A549 (cell line): ENCODE results near the gene DTD1. TPM values are rescaled to one million over a fixed set of nuclear protein-coding genes. Genes with fewer than 3 reads are reported as not detected.

Experiments used
- ATAC-seq, 2 experiments: fragments of 200-7000 bp in 1 of 2; fragments of >200 bp in 1 of 2; cut with Nextera tagmentation in 1 of 2; cut with Tn5 transposase in 1 of 2; 3 replicates each; pipeline versions ENCODE4 v1.8.0 to v1.9.1; 2018 to 2020; ENCODE audit warnings: mild to moderate bottlenecking in 1 of 2, moderate library complexity in 1 of 2
- CTCF ChIA-PET: fragments of 300-600 bp; sonication (Branson Sonifier 250); formaldehyde crosslinking; extraction: SDS; loops from one replicate; lab custom pipeline; 2021; ENCODE audit warnings: antibody characterized with exemption, inconsistent platforms; lab: Yijun Ruan, JAX
- POLR2A ChIA-PET: fragments of 350-600 bp; formaldehyde crosslinking; extraction: SDS; loops from one replicate; lab custom pipeline; 2021; ENCODE audit warnings: antibody characterized with exemption, inconsistent platforms; lab: Yijun Ruan, JAX
- DNase-seq, 2 experiments: peaks; one replicate each; pipeline versions ENCODE4 v3.0.0 to v3.0.0-alpha.2; 2011 to 2016; ENCODE audit warnings: low read depth in 1 of 2, low spot score in 1 of 2
- FAIRE-seq: peaks from 2 replicates; lab custom pipeline; 2011; peaks lifted over from hg19 to GRCh38; lab: Jason Lieb, UNC
- H3K27ac ChIP-seq, 2 experiments: fragments of >200 bp; sonication (Bioruptor Twin); formaldehyde crosslinking; 3 replicates each; pipeline ENCODE4 v1.5.1; 2016 to 2017
- H3K4me1 ChIP-seq: fragments of >200 bp; sonication (Bioruptor Twin); formaldehyde crosslinking; 3 replicates; pipeline ENCODE4 v1.6.1; 2016
- H3K4me2 ChIP-seq: fragments of >200 bp; sonication (Bioruptor Twin); formaldehyde crosslinking; 3 replicates; pipeline ENCODE4 v1.6.1; 2016
- H3K4me3 ChIP-seq: fragments of >200 bp; sonication (Bioruptor Twin); formaldehyde crosslinking; 3 replicates; pipeline ENCODE4 v1.5.1; 2016
- H3K9me3 ChIP-seq: fragments of >200 bp; sonication (Bioruptor Twin); formaldehyde crosslinking; 3 replicates; pipeline ENCODE4 v1.6.1; 2016
- BHLHE40 ChIP-seq: IDR thresholded peaks from 2 replicates; pipeline ENCODE4 v1.6.1; 2012; ENCODE audit warnings: low read depth, low read length, inconsistent platforms
- CBX2 ChIP-seq: fragments of 200-600 bp; sonication (generic); IDR thresholded peaks from 2 replicates; pipeline ENCODE4 v1.6.1; 2016; ENCODE audit warnings: low read depth, mild to moderate bottlenecking, borderline replicate concordance
- CHD2 ChIP-seq: fragments of 150-350 bp; IDR thresholded peaks from 2 replicates; pipeline ENCODE4 v1.6.1; 2014; ENCODE audit warnings: low read length; ENCODE audit not compliant: partially characterized antibody
- EHF ChIP-seq: fragments of 250-450 bp; sonication (Bioruptor Pico); IDR thresholded peaks from 2 replicates; pipeline ENCODE4 v1.5.0; 2020; ENCODE audit warnings: mild to moderate bottlenecking
- EHMT2 ChIP-seq: fragments of 200-600 bp; sonication (generic); IDR thresholded peaks from 2 replicates; pipeline ENCODE4 v1.6.1; 2016; ENCODE audit warnings: antibody characterized with exemption, low read depth, mild to moderate bottlenecking, moderate library complexity
- FOSL2 ChIP-seq, 2 experiments: fragments of 450-650 bp in 1 of 2; fragments of >200 bp in 1 of 2; sonication (Bioruptor Twin) in 1 of 2; formaldehyde crosslinking; IDR thresholded peaks; 2 replicates each; pipeline versions ENCODE4 v1.5.0 to v1.6.1; 2016 to 2020; ENCODE audit warnings: mild to moderate bottlenecking in 1 of 2, moderate library complexity in 1 of 2
- HOXB5 ChIP-seq: fragments of 250-450 bp; sonication (Bioruptor Pico); IDR thresholded peaks from 2 replicates; pipeline ENCODE4 v1.5.0; 2020; ENCODE audit warnings: mild to moderate bottlenecking, moderate library complexity
- JUNB ChIP-seq: fragments of >200 bp; sonication (Bioruptor Twin); formaldehyde crosslinking; IDR thresholded peaks from 2 replicates; pipeline ENCODE4 v1.6.1; 2016
- KDM5A ChIP-seq: fragments of 200-600 bp; sonication (generic); IDR thresholded peaks from 2 replicates; pipeline ENCODE4 v1.6.1; 2016; ENCODE audit warnings: antibody characterized with exemption, mild to moderate bottlenecking
- MAFK ChIP-seq: fragments of 450-650 bp; IDR thresholded peaks from 2 replicates; pipeline ENCODE4 v1.6.1; 2014; ENCODE audit not compliant: partially characterized antibody
- NFE2L2 ChIP-seq: fragments of 150-350 bp; conservative IDR thresholded peaks from 2 replicates; pipeline ENCODE4 v1.6.1; 2014; ENCODE audit warnings: low read length
- PHF8 ChIP-seq: fragments of 200-600 bp; sonication (generic); IDR thresholded peaks from 2 replicates; pipeline ENCODE4 v1.6.1; 2016; ENCODE audit warnings: low read depth, mild to moderate bottlenecking, antibody characterized with exemption, moderate library complexity, borderline replicate concordance
- POLR2AphosphoS2 ChIP-seq: conservative IDR thresholded peaks from 2 replicates; pipeline ENCODE4 v1.6.1; 2012; ENCODE audit warnings: low read length, improper control_type of control experiment, inconsistent platforms
- RFX5 ChIP-seq: fragments of 450-650 bp; IDR thresholded peaks from 2 replicates; pipeline ENCODE4 v1.7.1; 2014; ENCODE audit warnings: antibody characterized with exemption, mild to moderate bottlenecking, moderate library complexity
- ZC3H11A ChIP-seq: fragments of 450-650 bp; IDR thresholded peaks from 2 replicates; pipeline ENCODE4 v1.6.1; 2014; ENCODE audit warnings: antibody characterized with exemption, mild to moderate bottlenecking
- ZSCAN20 ChIP-seq: fragments of 250-450 bp; sonication (Bioruptor Pico); IDR thresholded peaks from 2 replicates; pipeline ENCODE4 v1.8.0; 2022; ENCODE audit warnings: mild to moderate bottlenecking, moderate library complexity
- WGBS: methylation state at CpG from one replicate; pipeline ENCODE4 v1.1.6; 2017; ENCODE audit errors: missing lambda C conversion rate; 5-methylcytosine and 5-hydroxymethylcytosine counted together
- polyA plus RNA-seq, 4 experiments: library from polyadenylated mRNA; depleted of rRNA in 3 of 4; stranded (reverse); fragments of >200 nt; fragmentation: RNase III in 1 of 4; extraction: RNeasy Plus Mini Kit Qiagen cat#74134 plus additional on column Dnase treatment in 1 of 4; gene quantifications; 2 replicates in 3 of 4; 3 replicates in 1 of 4; pipeline ENCODE4 v1.2.3, GENCODE V29; 2011 to 2017
- TF ChIP-seq, protein P1 (sequence below): fragments of 250-450 bp; sonication (Bioruptor Pico); IDR thresholded peaks from 2 replicates; pipeline ENCODE4 v1.5.0; 2020; ENCODE audit warnings: low read depth, mild to moderate bottlenecking, moderate library complexity
- TF ChIP-seq, protein P2 (sequence below): fragments of 250-450 bp; sonication (Bioruptor Pico); IDR thresholded peaks from 2 replicates; pipeline ENCODE4 v1.5.0; 2021; ENCODE audit warnings: mild to moderate bottlenecking, moderate library complexity, borderline replicate concordance
- TF ChIP-seq, protein P3 (sequence below): fragments of >200 bp; sonication (Bioruptor Twin); formaldehyde crosslinking; IDR thresholded peaks from 3 replicates; pipeline ENCODE4 v1.5.1; 2016
- TF ChIP-seq, protein P4 (sequence below): fragments of >200 bp; sonication (Bioruptor Twin); formaldehyde crosslinking; IDR thresholded peaks from 2 replicates; pipeline ENCODE4 v1.6.1; 2016
- TF ChIP-seq, protein P5 (sequence below): fragments of >200 bp; sonication (Bioruptor Twin); formaldehyde crosslinking; IDR thresholded peaks from 3 replicates; pipeline ENCODE4 v1.6.1; 2016
- TF ChIP-seq, protein P6 (sequence below): fragments of 450-650 bp; IDR thresholded peaks from 2 replicates; pipeline ENCODE4 v1.6.1; 2014; ENCODE audit warnings: antibody characterized with exemption

The DTD1 gene
- polyA plus RNA-seq, 2 of the 4 experiments (the other 2 are of a cell fraction) = 72.8 to 99.3 TPM

DNA sequence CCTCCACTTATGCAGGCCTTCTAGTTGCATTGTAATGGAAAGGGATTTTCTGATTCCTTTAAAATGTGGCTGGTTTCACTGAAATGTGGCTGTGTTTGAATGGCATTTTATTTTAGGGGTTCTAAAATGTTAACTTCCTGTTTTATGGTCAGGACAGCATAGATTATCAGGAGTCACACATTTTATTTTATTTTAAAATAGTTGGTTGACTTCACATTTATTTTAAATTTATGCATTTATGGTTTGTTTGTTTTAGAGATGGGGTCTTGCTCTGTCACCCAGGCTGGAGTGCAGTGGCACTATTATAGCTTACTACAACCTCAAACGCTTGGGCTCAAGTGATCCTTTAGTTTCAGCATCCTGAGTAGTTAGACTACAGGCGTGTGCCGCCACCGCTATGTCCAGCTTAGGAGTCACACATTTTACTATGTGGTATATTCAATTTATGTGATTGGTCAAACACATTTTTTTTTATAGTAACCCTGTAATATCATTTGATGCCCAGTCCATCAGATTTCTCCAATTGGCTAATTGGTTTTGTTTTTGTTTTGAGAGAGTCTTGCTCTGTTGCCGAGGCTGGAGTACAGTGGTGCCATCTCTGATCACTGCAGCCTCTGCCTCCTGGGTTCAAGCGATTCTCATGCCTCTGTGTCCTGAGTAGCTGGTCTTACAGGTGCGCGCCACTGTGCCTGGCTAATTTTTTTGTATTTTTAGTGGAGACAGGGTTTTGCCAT, 2.3 kb downstream of the DTD1 start:
- no peak for DNase-seq
- CTCF ChIA-PET = interaction anchor here (0.7 to 1.5 kb wide), 5 partner anchors 10 to 1628 kb away, joined by 3 read pairs; no protein-coding TSS in a partner anchor
- Histone ChIP-seq H3K9me3 (no peaks in the 10 kb centered on the region), H3K4me3 (no peak overlapping the region), H3K4me1 (peaks cover 22% of the 10 kb centered on the region), H3K27ac (no peak overlapping the region), H3K4me2 (no peak overlapping the region)
- POLR2A ChIA-PET = no interaction called here
- FAIRE-seq = no peak
- WGBS = 83% methylated on average over 8 of the region's 8 CpGs
- TF ChIP-seq EHMT2 (no peak), KDM5A (no peak), ZC3H11A (no peak), HOXB5 (CRISPR knock-in tag) (no peak)
- TF ChIP-seq, protein P1, sequence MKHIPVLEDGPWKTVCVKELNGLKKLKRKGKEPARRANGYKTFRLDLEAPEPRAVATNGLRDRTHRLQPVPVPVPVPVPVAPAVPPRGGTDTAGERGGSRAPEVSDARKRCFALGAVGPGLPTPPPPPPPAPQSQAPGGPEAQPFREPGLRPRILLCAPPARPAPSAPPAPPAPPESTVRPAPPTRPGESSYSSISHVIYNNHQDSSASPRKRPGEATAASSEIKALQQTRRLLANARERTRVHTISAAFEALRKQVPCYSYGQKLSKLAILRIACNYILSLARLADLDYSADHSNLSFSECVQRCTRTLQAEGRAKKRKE (CRISPR knock-in tag) = no peak
- TF ChIP-seq, protein P2, sequence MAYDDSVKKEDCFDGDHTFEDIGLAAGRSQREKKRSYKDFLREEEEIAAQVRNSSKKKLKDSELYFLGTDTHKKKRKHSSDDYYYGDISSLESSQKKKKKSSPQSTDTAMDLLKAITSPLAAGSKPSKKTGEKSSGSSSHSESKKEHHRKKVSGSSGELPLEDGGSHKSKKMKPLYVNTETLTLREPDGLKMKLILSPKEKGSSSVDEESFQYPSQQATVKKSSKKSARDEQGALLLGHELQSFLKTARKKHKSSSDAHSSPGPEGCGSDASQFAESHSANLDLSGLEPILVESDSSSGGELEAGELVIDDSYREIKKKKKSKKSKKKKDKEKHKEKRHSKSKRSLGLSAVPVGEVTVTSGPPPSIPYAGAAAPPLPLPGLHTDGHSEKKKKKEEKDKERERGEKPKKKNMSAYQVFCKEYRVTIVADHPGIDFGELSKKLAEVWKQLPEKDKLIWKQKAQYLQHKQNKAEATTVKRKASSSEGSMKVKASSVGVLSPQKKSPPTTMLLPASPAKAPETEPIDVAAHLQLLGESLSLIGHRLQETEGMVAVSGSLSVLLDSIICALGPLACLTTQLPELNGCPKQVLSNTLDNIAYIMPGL (CRISPR knock-in tag) = no peak
- no peak for ATAC-seq

DNA sequence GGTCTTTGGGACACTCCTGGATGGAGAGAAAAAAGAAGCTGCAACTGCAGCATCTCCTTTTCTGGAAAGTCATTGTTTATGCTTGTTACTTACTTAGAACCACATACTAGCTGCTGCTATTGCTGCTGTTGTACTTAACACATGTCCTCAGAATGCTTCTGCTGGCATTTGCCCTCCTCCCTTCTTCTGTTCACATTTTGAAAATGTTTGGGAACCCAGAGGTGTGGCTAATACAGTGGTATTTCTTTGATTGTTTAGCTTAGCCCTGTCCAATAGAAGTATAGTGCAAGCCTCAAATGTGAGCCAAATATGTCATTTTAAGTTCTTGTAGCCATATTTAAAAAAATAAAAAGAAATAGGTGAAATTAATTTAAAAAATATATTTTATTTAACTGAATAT, 8.4 kb downstream of the DTD1 start:
- ATAC-seq = no peak
- TF ChIP-seq PHF8 (no peak), ZSCAN20 (no peak), CHD2 (no peak), FOSL2 (IDR thresholded peaks at IDR 0.05) (no peak), FOSL2 (CRISPR knock-in tag; IDR thresholded peaks at IDR 0.05) (no peak), NFE2L2 (no peak), CBX2 (no peak), JUNB (no peak), EHF (no peak), BHLHE40 (no peak), POLR2AphosphoS2 (no peak), RFX5 (no peak), ZC3H11A (no peak), MAFK (no peak)
- TF ChIP-seq, protein P3, sequence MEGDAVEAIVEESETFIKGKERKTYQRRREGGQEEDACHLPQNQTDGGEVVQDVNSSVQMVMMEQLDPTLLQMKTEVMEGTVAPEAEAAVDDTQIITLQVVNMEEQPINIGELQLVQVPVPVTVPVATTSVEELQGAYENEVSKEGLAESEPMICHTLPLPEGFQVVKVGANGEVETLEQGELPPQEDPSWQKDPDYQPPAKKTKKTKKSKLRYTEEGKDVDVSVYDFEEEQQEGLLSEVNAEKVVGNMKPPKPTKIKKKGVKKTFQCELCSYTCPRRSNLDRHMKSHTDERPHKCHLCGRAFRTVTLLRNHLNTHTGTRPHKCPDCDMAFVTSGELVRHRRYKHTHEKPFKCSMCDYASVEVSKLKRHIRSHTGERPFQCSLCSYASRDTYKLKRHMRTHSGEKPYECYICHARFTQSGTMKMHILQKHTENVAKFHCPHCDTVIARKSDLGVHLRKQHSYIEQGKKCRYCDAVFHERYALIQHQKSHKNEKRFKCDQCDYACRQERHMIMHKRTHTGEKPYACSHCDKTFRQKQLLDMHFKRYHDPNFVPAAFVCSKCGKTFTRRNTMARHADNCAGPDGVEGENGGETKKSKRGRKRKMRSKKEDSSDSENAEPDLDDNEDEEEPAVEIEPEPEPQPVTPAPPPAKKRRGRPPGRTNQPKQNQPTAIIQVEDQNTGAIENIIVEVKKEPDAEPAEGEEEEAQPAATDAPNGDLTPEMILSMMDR = no peak
- TF ChIP-seq, protein P4, sequence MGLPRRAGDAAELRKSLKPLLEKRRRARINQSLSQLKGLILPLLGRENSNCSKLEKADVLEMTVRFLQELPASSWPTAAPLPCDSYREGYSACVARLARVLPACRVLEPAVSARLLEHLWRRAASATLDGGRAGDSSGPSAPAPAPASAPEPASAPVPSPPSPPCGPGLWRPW = no peak
- TF ChIP-seq, protein P5, sequence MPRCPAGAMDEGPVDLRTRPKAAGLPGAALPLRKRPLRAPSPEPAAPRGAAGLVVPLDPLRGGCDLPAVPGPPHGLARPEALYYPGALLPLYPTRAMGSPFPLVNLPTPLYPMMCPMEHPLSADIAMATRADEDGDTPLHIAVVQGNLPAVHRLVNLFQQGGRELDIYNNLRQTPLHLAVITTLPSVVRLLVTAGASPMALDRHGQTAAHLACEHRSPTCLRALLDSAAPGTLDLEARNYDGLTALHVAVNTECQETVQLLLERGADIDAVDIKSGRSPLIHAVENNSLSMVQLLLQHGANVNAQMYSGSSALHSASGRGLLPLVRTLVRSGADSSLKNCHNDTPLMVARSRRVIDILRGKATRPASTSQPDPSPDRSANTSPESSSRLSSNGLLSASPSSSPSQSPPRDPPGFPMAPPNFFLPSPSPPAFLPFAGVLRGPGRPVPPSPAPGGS = no peak
- TF ChIP-seq, protein P6, sequence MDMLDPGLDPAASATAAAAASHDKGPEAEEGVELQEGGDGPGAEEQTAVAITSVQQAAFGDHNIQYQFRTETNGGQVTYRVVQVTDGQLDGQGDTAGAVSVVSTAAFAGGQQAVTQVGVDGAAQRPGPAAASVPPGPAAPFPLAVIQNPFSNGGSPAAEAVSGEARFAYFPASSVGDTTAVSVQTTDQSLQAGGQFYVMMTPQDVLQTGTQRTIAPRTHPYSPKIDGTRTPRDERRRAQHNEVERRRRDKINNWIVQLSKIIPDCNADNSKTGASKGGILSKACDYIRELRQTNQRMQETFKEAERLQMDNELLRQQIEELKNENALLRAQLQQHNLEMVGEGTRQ = no peak
- TF ChIP-seq, all 56 proteins: peak for 0

More for the DNA sequence above, 8.4 kb downstream of the DTD1 start:
- H3K4me3 ChIP-seq = no peak overlapping the region
- FAIRE-seq (no peak), DNase-seq (no peak)
- H3K9me3 ChIP-seq = no peaks in the 10 kb centered on the region
- H3K4me1 ChIP-seq = no peaks in the 10 kb centered on the region
- no peak overlapping the region for H3K27ac ChIP-seq
- POLR2A ChIA-PET = no interaction called here
- H3K4me2 ChIP-seq = no peak overlapping the region
- CTCF ChIA-PET = interaction anchor here (0.6 to 1.9 kb wide), 6 partner anchors 32 to 519 kb away, joined by 3 to 7 read pairs (median 3); no protein-coding TSS in a partner anchor
